ENCODE data around the gene PRKCD. TPM values are rescaled to one million over a fixed set of nuclear protein-coding genes. Genes with fewer than 3 reads are reported as not detected.

PRKCD gene
- total RNA-seq, 1 experiment from 2014 or later, result 34.3 TPM

DNA sequence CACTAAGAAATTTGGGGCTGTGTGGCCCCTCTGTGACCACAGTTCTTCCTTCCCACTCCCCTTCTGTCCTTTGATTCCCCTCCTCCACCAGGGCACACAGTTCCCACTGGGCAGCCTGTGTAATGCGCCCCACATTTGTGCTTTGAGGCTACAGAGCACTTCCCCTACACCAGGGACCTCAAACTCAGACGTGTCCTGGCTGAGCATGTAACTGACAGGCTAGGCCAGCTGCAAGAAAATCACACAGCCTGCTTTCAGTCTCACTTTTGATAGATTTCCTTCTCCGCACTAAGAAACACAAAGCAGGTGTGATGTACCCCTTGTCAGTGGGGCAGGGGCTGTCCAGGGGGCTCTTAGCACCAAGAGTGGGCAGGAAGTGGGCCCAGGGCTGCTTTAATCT, 29.6 kb downstream of the PRKCD start:
- no peaks in the 10 kb centered on the region for H3K79me2 ChIP-seq (ENCODE audit: low read depth)
- no peaks in the 10 kb centered on the region for H3K27me3 ChIP-seq (ENCODE audit: insufficient read depth, low read depth)
- H3K4me1 ChIP-seq (replicated peaks; ENCODE audit: insufficient read depth), result no peaks in the 10 kb centered on the region; the same call in 1 of the 2 replicates
- H3F3A ChIP-seq (ENCODE audit: insufficient read depth, low read depth), result no peaks in the 10 kb centered on the region
- no peak overlapping the region for H3K4me3 ChIP-seq
- H4K20me1 ChIP-seq (ENCODE audit: insufficient read depth), result no peaks in the 10 kb centered on the region
- CTCF ChIA-PET, result no interaction called here
- intact Hi-C loops (cut with micrococcal nuclease; ENCODE audit: unreplicated experiment), result loop anchor here (10.0 kb wide), 1 partner anchor 524 kb away; no protein-coding TSS in a partner anchor
- no peaks in the 10 kb centered on the region for H3K9me2 ChIP-seq (ENCODE audit: insufficient read depth)
- BruUV-seq (replicated peaks), result no TSS peak
- no peak for DNase-seq
- TF ChIP-seq EZH2 (IDR thresholded peaks at IDR 0.05; ENCODE audit: low read depth), result no peak
- TF ChIP-seq, protein P1, sequence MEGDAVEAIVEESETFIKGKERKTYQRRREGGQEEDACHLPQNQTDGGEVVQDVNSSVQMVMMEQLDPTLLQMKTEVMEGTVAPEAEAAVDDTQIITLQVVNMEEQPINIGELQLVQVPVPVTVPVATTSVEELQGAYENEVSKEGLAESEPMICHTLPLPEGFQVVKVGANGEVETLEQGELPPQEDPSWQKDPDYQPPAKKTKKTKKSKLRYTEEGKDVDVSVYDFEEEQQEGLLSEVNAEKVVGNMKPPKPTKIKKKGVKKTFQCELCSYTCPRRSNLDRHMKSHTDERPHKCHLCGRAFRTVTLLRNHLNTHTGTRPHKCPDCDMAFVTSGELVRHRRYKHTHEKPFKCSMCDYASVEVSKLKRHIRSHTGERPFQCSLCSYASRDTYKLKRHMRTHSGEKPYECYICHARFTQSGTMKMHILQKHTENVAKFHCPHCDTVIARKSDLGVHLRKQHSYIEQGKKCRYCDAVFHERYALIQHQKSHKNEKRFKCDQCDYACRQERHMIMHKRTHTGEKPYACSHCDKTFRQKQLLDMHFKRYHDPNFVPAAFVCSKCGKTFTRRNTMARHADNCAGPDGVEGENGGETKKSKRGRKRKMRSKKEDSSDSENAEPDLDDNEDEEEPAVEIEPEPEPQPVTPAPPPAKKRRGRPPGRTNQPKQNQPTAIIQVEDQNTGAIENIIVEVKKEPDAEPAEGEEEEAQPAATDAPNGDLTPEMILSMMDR (conservative IDR thresholded peaks at IDR 0.05), result no peak
- H3K9me3 ChIP-seq (ENCODE audit: insufficient read depth, low read depth), result no peaks in the 10 kb centered on the region
- POLR2A ChIA-PET (ENCODE audit: unreplicated experiment), result no interaction called here
- no peak overlapping the region for H2AFZ ChIP-seq
- H3K36me3 ChIP-seq (ENCODE audit: low read depth), result no peaks in the 10 kb centered on the region
- no peak overlapping the region for H3K27ac ChIP-seq
- no peak overlapping the region for H3K4me2 ChIP-seq

DNA sequence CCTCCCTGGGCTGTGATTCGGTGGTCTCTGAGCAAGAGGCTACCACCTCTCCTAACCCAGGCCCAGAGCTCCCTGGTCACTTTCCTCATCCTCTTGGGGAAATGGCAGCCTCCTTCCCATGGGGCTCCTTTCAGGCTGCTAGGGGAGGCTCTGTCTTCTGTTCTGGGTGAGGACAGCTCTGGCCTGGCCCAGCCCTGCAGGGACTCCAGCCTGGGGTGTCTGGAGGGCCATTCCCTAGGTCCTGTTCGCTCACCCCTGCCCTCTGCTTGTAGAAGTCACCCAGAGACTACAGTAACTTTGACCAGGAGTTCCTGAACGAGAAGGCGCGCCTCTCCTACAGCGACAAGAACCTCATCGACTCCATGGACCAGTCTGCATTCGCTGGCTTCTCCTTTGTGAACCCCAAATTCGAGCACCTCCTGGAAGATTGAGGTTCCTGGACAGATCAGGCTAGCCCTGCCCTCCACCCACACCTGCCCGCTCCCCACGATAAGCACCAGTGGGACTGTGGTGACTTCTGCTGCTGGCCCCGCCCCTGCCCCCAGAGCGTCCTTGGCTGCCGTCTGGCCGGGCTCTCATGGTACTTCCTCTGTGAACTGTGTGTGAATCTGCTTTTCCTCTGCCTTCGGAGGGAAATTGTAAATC, 30.9 kb downstream of the PRKCD start:
- Histone ChIP-seq H3K4me1 (replicated peaks; ENCODE audit: insufficient read depth) (peaks cover 7% of the 10 kb centered on the region), H3F3A (ENCODE audit: insufficient read depth, low read depth) (no peaks in the 10 kb centered on the region), H3K79me2 (ENCODE audit: low read depth) (no peaks in the 10 kb centered on the region), H3K27me3 (ENCODE audit: insufficient read depth, low read depth) (no peaks in the 10 kb centered on the region), H2AFZ (no peak overlapping the region), H3K4me3 (no peak overlapping the region), H3K4me2 (no peak overlapping the region), H3K9me2 (ENCODE audit: insufficient read depth) (no peaks in the 10 kb centered on the region), H3K36me3 (ENCODE audit: low read depth) (no peaks in the 10 kb centered on the region), H3K27ac (no peak overlapping the region), H3K9me3 (ENCODE audit: insufficient read depth, low read depth) (no peaks in the 10 kb centered on the region), H4K20me1 (ENCODE audit: insufficient read depth) (no peaks in the 10 kb centered on the region)
- ChIA-PET POLR2A (ENCODE audit: unreplicated experiment) (no interaction called here), CTCF (interaction anchor here (1.0 kb wide), 1 partner anchor 78 kb away, joined by 3 read pairs; no protein-coding TSS in a partner anchor)
- TF ChIP-seq, protein P1 (conservative IDR thresholded peaks at IDR 0.05), result no peak
- no peak for TF ChIP-seq EZH2 (IDR thresholded peaks at IDR 0.05; ENCODE audit: low read depth)
- intact Hi-C loops (cut with micrococcal nuclease; ENCODE audit: unreplicated experiment), result loop anchor here (10.0 kb wide), 1 partner anchor 523 kb away; no protein-coding TSS in a partner anchor
- DNase-seq, result no peak
- BruUV-seq (replicated peaks), result no TSS peak

DNA sequence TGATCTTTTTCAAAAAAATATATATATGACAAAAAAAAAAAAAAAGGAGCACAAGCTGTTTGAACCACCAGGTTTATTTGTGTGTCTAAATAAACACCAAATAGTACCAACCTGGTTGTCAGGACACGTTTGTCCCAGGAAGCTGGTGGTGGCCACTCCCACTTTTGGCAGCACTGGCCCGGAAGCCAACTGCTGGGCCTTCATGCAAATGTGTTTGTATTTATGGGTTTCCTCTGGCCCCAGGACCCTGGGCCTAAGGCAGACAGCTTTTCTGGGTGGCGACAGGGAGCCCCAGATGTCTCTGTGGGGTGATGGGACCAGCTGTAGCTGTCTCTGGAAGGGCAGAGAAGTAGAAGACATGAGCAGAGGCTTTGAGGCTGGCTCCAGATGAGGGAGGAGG, 31.6 kb downstream of the PRKCD start:
- H2AFZ ChIP-seq, result no peak overlapping the region

More for the DNA sequence above, 31.6 kb downstream of the PRKCD start:
- H3K9me3 ChIP-seq (ENCODE audit: insufficient read depth, low read depth), result no peaks in the 10 kb centered on the region
- H3K27ac ChIP-seq, result no peak overlapping the region
- no peak for DNase-seq
- H3K36me3 ChIP-seq (ENCODE audit: low read depth), result no peaks in the 10 kb centered on the region
- H3K9me2 ChIP-seq (ENCODE audit: insufficient read depth), result no peaks in the 10 kb centered on the region
- BruUV-seq (replicated peaks), result no TSS peak
- no peaks in the 10 kb centered on the region for H3F3A ChIP-seq (ENCODE audit: insufficient read depth, low read depth)
- H3K79me2 ChIP-seq (ENCODE audit: low read depth), result no peaks in the 10 kb centered on the region
- TF ChIP-seq, protein P1 (conservative IDR thresholded peaks at IDR 0.05), result no peak
- no peak for TF ChIP-seq EZH2 (IDR thresholded peaks at IDR 0.05; ENCODE audit: low read depth)
- peaks cover 8% of the 10 kb centered on the region for H3K4me1 ChIP-seq (replicated peaks; ENCODE audit: insufficient read depth)
- POLR2A ChIA-PET (ENCODE audit: unreplicated experiment), result no interaction called here
- no peaks in the 10 kb centered on the region for H4K20me1 ChIP-seq (ENCODE audit: insufficient read depth)
- H3K4me2 ChIP-seq, result no peak overlapping the region
- H3K4me3 ChIP-seq, result no peak overlapping the region
- CTCF ChIA-PET, result interaction anchor here (1.0 kb wide), 1 partner anchor 78 kb away, joined by 3 read pairs; no protein-coding TSS in a partner anchor
- H3K27me3 ChIP-seq (ENCODE audit: insufficient read depth, low read depth), result no peaks in the 10 kb centered on the region
- intact Hi-C loops (cut with micrococcal nuclease; ENCODE audit: unreplicated experiment), result loop anchor here (10.0 kb wide), 1 partner anchor 522 kb away; no protein-coding TSS in a partner anchor
